WTC11 (cell line): ENCODE results near the gene ZNF428. TPM values are rescaled to one million over a fixed set of nuclear protein-coding genes. Genes with fewer than 3 reads are reported as not detected.

Source experiments
- ATAC-seq: fragments of 200-7000 bp; cut with Tn5 transposase; 2 replicates; pipeline ENCODE4 v1.10.0; 2021; ENCODE audit warnings: mild to moderate bottlenecking, moderate library complexity
- CTCF ChIA-PET: fragments of 300-600 bp; sonication (Branson Sonifier 250); formaldehyde crosslinking; loops from one replicate; lab custom pipeline; 2021; ENCODE audit warnings: antibody characterized with exemption; lab: Charles Lee
- POLR2A ChIA-PET: fragments of 350-600 bp; sonication (Branson Sonifier 250); formaldehyde crosslinking; loops from one replicate; lab custom pipeline; 2021; ENCODE audit warnings: antibody characterized with exemption; lab: Charles Lee
- DNase-seq: peaks from one replicate; pipeline ENCODE4 v3.0.0; 2021; ENCODE audit warnings: low spot score
- H3K27ac Mint-ChIP-seq: 2 replicates; pipeline ENCODE4 v1.8.0; 2021; ENCODE audit warnings: mixed read lengths
- H3K27me3 Mint-ChIP-seq: 2 replicates; pipeline ENCODE4 v1.8.0; 2021; ENCODE audit warnings: low read depth, mild to moderate bottlenecking, moderate library complexity, mixed read lengths
- H3K36me3 Mint-ChIP-seq: 2 replicates; pipeline ENCODE4 v1.8.0; 2021; ENCODE audit warnings: mixed read lengths
- H3K4me1 Mint-ChIP-seq: 2 replicates; pipeline ENCODE4 v1.8.0; 2022; ENCODE audit warnings: mixed read lengths
- H3K4me3 Mint-ChIP-seq: 2 replicates; pipeline ENCODE4 v1.8.0; 2021; ENCODE audit warnings: mild to moderate bottlenecking, moderate library complexity, mixed read lengths
- H3K9me3 Mint-ChIP-seq: 2 replicates; pipeline ENCODE4 v1.8.0; 2021; ENCODE audit warnings: mixed read lengths
- AR ChIP-seq: fragments of 250-450 bp; sonication (Bioruptor Pico); IDR thresholded peaks from 2 replicates; pipeline ENCODE4 v1.9.0; 2021; ENCODE audit warnings: mild to moderate bottlenecking
- ARID4B ChIP-seq: sonication (generic); formaldehyde crosslinking; IDR thresholded peaks from 2 replicates; pipeline ENCODE4 v1.8.0; 2023; ENCODE audit warnings: missing genetic modification reagents, mild to moderate bottlenecking, borderline replicate concordance
- CBFB ChIP-seq: sonication (generic); formaldehyde crosslinking; IDR thresholded peaks from 2 replicates; pipeline ENCODE4 v1.8.1; 2022; ENCODE audit warnings: mild to moderate bottlenecking, low read depth, missing genetic modification reagents
- CREM ChIP-seq: sonication (generic); formaldehyde crosslinking; IDR thresholded peaks from 2 replicates; pipeline ENCODE4 v1.8.1; 2022; ENCODE audit warnings: mild to moderate bottlenecking, missing genetic modification reagents, moderate library complexity
- E2F5 ChIP-seq: sonication (generic); formaldehyde crosslinking; IDR thresholded peaks from 2 replicates; pipeline ENCODE4 v1.8.1; 2022; ENCODE audit warnings: mild to moderate bottlenecking, moderate library complexity, missing genetic modification reagents
- ELF4 ChIP-seq: sonication (generic); formaldehyde crosslinking; IDR thresholded peaks from 2 replicates; pipeline ENCODE4 v1.8.1; 2022; ENCODE audit warnings: low read depth, mild to moderate bottlenecking, moderate library complexity, missing genetic modification reagents
- ERG ChIP-seq: fragments of 250-450 bp; sonication (Bioruptor Pico); IDR thresholded peaks from 2 replicates; pipeline ENCODE4 v1.8.0; 2021; ENCODE audit warnings: mild to moderate bottlenecking
- FOXK1 ChIP-seq: sonication (generic); formaldehyde crosslinking; IDR thresholded peaks from 2 replicates; pipeline ENCODE4 v1.8.0; 2022; ENCODE audit warnings: mild to moderate bottlenecking, moderate library complexity, missing genetic modification reagents
- FOXP1 ChIP-seq: sonication (generic); formaldehyde crosslinking; IDR thresholded peaks from 2 replicates; pipeline ENCODE4 v1.8.0; 2022; ENCODE audit warnings: missing genetic modification reagents, mild to moderate bottlenecking, moderate library complexity, borderline replicate concordance
- GABPB1 ChIP-seq: sonication (generic); formaldehyde crosslinking; IDR thresholded peaks from 2 replicates; pipeline ENCODE4 v1.8.1; 2023; ENCODE audit warnings: mild to moderate bottlenecking, missing genetic modification reagents
- IRF1 ChIP-seq: sonication (generic); formaldehyde crosslinking; IDR thresholded peaks from 2 replicates; pipeline ENCODE4 v1.8.0; 2023; ENCODE audit warnings: missing genetic modification reagents
- IRF2 ChIP-seq: sonication (generic); formaldehyde crosslinking; IDR thresholded peaks from 2 replicates; pipeline ENCODE4 v1.8.0; 2022; ENCODE audit warnings: low read depth, missing genetic modification reagents, borderline replicate concordance
- JAZF1 ChIP-seq: fragments of 250-450 bp; sonication (Bioruptor Pico); IDR thresholded peaks from 2 replicates; pipeline ENCODE4 v1.9.0; 2021; ENCODE audit warnings: moderate library complexity, mild to moderate bottlenecking, inconsistent platforms
- MXD4 ChIP-seq: fragments of 250-450 bp; sonication (Bioruptor Pico); IDR thresholded peaks from 2 replicates; pipeline ENCODE4 v1.8.0; 2021; ENCODE audit warnings: mild to moderate bottlenecking, moderate library complexity, borderline replicate concordance
- RELA ChIP-seq: sonication (generic); formaldehyde crosslinking; IDR thresholded peaks from 2 replicates; pipeline ENCODE4 v1.8.1; 2022; ENCODE audit warnings: missing genetic modification reagents, mild to moderate bottlenecking, borderline replicate concordance
- SOX15 ChIP-seq: fragments of 250-450 bp; sonication (Bioruptor Pico); IDR thresholded peaks from 2 replicates; pipeline ENCODE4 v1.9.0; 2021; ENCODE audit warnings: mild to moderate bottlenecking
- SP1 ChIP-seq: sonication (generic); formaldehyde crosslinking; conservative IDR thresholded peaks from 2 replicates; pipeline ENCODE4 v1.8.1; 2022; ENCODE audit warnings: missing genetic modification reagents
- TEAD4 ChIP-seq: sonication (generic); formaldehyde crosslinking; IDR thresholded peaks from 2 replicates; pipeline ENCODE4 v1.8.0; 2022; ENCODE audit warnings: mild to moderate bottlenecking, missing genetic modification reagents
- ZNF317 ChIP-seq: sonication (generic); formaldehyde crosslinking; IDR thresholded peaks from 2 replicates; pipeline ENCODE4 v1.8.1; 2023; ENCODE audit warnings: low read depth, mild to moderate bottlenecking, moderate library complexity, missing genetic modification reagents, borderline replicate concordance
- ZNF512 ChIP-seq: sonication (generic); formaldehyde crosslinking; IDR thresholded peaks from 2 replicates; pipeline ENCODE4 v1.8.1; 2022; ENCODE audit warnings: missing genetic modification reagents, borderline replicate concordance
- total RNA-seq: library from RNA; stranded (reverse); gene quantifications from 3 replicates; pipeline ENCODE4 v1.2.3, GENCODE V29; 2021

The ZNF428 gene
- total RNA-seq, 1 experiment from 2014 or later = 20.1 TPM

- no peaks in the 10 kb centered on the region for H3K9me3 Mint-ChIP-seq
- CTCF ChIA-PET = interaction anchor here (1.5 to 6.9 kb wide), 9 partner anchors 22 to 158 kb away, joined by 4 to 140 read pairs (median 24); partner anchors contain the start of genes PINLYP, XRCC1 and ZNF575
- peaks cover 17% of the 10 kb centered on the region for H3K4me1 Mint-ChIP-seq
- no peaks in the 10 kb centered on the region for H3K27me3 Mint-ChIP-seq
- ATAC-seq (no peak), DNase-seq (no peak)
- peak overlapping the region; percentile 99 for H3K27ac Mint-ChIP-seq
- POLR2A ChIA-PET = interaction anchor here (1.3 kb wide), 1 partner anchor 38 kb away, joined by 4 read pairs; no protein-coding TSS in a partner anchor
- TF ChIP-seq ERG (CRISPR knock-in tag) (no peak), AR (CRISPR knock-in tag) (no peak), RELA (no peak), ZNF317 (CRISPR knock-in tag) (no peak), MXD4 (CRISPR knock-in tag) (no peak), SP1 (CRISPR knock-in tag) (no peak), FOXK1 (CRISPR knock-in tag) (no peak), ZNF512 (no peak), GABPB1 (CRISPR knock-in tag) (no peak), IRF2 (CRISPR knock-in tag) (no peak), TEAD4 (CRISPR knock-in tag) (no peak)
- H3K4me3 Mint-ChIP-seq = peak overlapping the region; percentile 99
- H3K36me3 Mint-ChIP-seq = peaks cover 10% of the 10 kb centered on the region
Observed at GRCh38 chr19:43596842-43597461, 22.5 kb downstream of the ZNF428 start.

GRCh38 chr19:43595999-43596841 is 23.2 kb downstream of the ZNF428 start, which contains the start of the genes IRGQ and ZNF576:
TSS of gene IRGQ (minus strand) at chr19:43596134. CDS start at chr19:43595338, 796 bp downstream.
TSS of gene ZNF576 (plus strand) at chr19:43596595. CDS start at chr19:43597109, 514 bp downstream.
- peaks cover 17% of the 10 kb centered on the region for H3K4me1 Mint-ChIP-seq
- peak; percentile 100 for DNase-seq
- H3K27ac Mint-ChIP-seq = peak within 1 kb of the TSS; percentile 99
- ChIA-PET POLR2A (interaction anchor here (0.6 to 1.8 kb wide), 11 partner anchors 10 to 92 kb away, joined by 3 to 12 read pairs (median 3); partner anchors contain the start of gene PHLDB3), CTCF (interaction anchor here (0.6 to 6.9 kb wide), 27 partner anchors 13 to 214 kb away, joined by 3 to 140 read pairs (median 5); partner anchors contain the start of genes PHLDB3, PINLYP, PLAUR and XRCC1)
- peak within 1 kb of the TSS; percentile 99 for H3K4me3 Mint-ChIP-seq
- ATAC-seq = peak; percentile 88
- no peaks in the 10 kb centered on the region for H3K9me3 Mint-ChIP-seq
- peaks cover 10% of the 10 kb centered on the region for H3K36me3 Mint-ChIP-seq
- no peaks in the 10 kb centered on the region for H3K27me3 Mint-ChIP-seq
- TF ChIP-seq CBFB (CRISPR knock-in tag) = no peak
- 0 out of 2 replicates have a peak, but pooled peaks have one; percentile 23 for TF ChIP-seq IRF1
- peak; percentile 85 for TF ChIP-seq FOXK1 (CRISPR knock-in tag)
- peak; percentile 35 for TF ChIP-seq GABPB1 (CRISPR knock-in tag)
- peak; percentile 57; the same call in 1 of the 2 replicates for TF ChIP-seq ARID4B (CRISPR knock-in tag)
- no peak for TF ChIP-seq JAZF1 (CRISPR knock-in tag)
- TF ChIP-seq SP1 (CRISPR knock-in tag) = peak; percentile 81
- TF ChIP-seq ELF4 (CRISPR knock-in tag) = no peak
- no peak for TF ChIP-seq SOX15
- TF ChIP-seq CREM (CRISPR knock-in tag) = peak; percentile 98
- TF ChIP-seq FOXP1 (CRISPR knock-in tag) = peak; percentile 70; the same call in 1 of the 2 replicates
- TF ChIP-seq E2F5 = peak; percentile 52; the same call in 1 of the 2 replicates
